HepG2 (cell line): ENCODE results near the gene C1QTNF5. TPM values are rescaled to one million over a fixed set of nuclear protein-coding genes. Genes with fewer than 3 reads are reported as not detected.

ENCODE experiments used
- ATAC-seq: fragments of 200-7000 bp; cut with Tn5 transposase; 3 replicates; pipeline ENCODE4 v1.9.1; 2020; ENCODE audit warnings: mild to moderate bottlenecking, moderate library complexity
- BruUV-seq: library from RNA; stranded (reverse); fragments of 400-500 nt; replicated peaks from 2 replicates; lab custom pipeline; 2021; lab: Mats Ljungman, UMichigan
- CTCF ChIA-PET: fragments of 300-600 bp; formaldehyde crosslinking; extraction: SDS; loops from one replicate; lab custom pipeline; 2021; ENCODE audit warnings: low total read pairs, inconsistent platforms, low intra/inter-chr PET ratio; lab: Yijun Ruan, JAX
- POLR2A ChIA-PET: fragments of 350-600 bp; sonication (Branson Sonifier 250); formaldehyde crosslinking; loops from one replicate; lab custom pipeline; 2020; ENCODE audit warnings: antibody characterized with exemption, inconsistent platforms; lab: Yijun Ruan, JAX
- DNase-seq: peaks from one replicate; pipeline ENCODE4 v3.0.0-alpha.2; 2015; ENCODE audit warnings: low spot score
- FAIRE-seq: peaks from 3 replicates; lab custom pipeline; 2011; peaks lifted over from hg19 to GRCh38; lab: Jason Lieb, UNC
- H2AFZ ChIP-seq: one replicate; pipeline ENCODE4 v1.6.1; 2011; ENCODE audit warnings: low read length, inconsistent platforms
- H3K27ac ChIP-seq: fragments of 300-600 bp; 3 replicates; pipeline ENCODE4 v1.8.0; 2011; ENCODE audit warnings: mixed run types, mild to moderate bottlenecking, mixed read lengths, low read length, inconsistent platforms; ENCODE audit not compliant: insufficient read depth; ENCODE audit errors: extremely low read length
- H3K27me3 ChIP-seq, 2 experiments: fragments of 200-600 bp in 1 of 2; 2 replicates in 1 of 2; 3 replicates in 1 of 2; pipeline versions ENCODE4 v1.6.0 to v1.8.0; 2011; ENCODE audit warnings: low read length in 2 of 2, mild to moderate bottlenecking in 2 of 2, moderate library complexity in 2 of 2, inconsistent platforms in 1 of 2; ENCODE audit not compliant: insufficient read depth in 2 of 2, control insufficient read depth in 1 of 2
- H3K36me3 ChIP-seq, 2 experiments: fragments of 200-600 bp in 1 of 2; replicated peaks in 1 of 2; 2 replicates in 1 of 2; 3 replicates in 1 of 2; pipeline versions ENCODE4 v1.5.1 to v1.8.0; 2011; ENCODE audit warnings: low read length in 2 of 2, inconsistent platforms in 1 of 2; ENCODE audit not compliant: insufficient read depth in 2 of 2, control insufficient read depth in 1 of 2
- H3K4me1 ChIP-seq: 2 replicates; pipeline ENCODE4 v1.5.1; 2012; ENCODE audit warnings: low read length, inconsistent platforms; ENCODE audit not compliant: insufficient read depth
- H3K4me2 ChIP-seq: 2 replicates; pipeline ENCODE4 v1.6.0; 2011; ENCODE audit warnings: low read depth, low read length, inconsistent platforms
- H3K4me3 ChIP-seq, 3 experiments: fragments of 200-600 bp in 1 of 3; sonication (generic), shearing (Covaris generic) in 1 of 3; replicated peaks in 1 of 3; 2 replicates each; pipeline ENCODE4 v1.5.1; 2011 to 2016; ENCODE audit warnings: low read length in 3 of 3, inconsistent platforms in 2 of 3, low read depth in 2 of 3, mild to moderate bottlenecking in 2 of 3, control low read depth in 1 of 3, mixed read lengths in 1 of 3; ENCODE audit not compliant: insufficient read depth in 1 of 3
- H3K79me2 ChIP-seq: one replicate; pipeline ENCODE4 v1.6.1; 2011; ENCODE audit warnings: low read length, inconsistent platforms; ENCODE audit not compliant: insufficient read depth
- H3K9ac ChIP-seq: 2 replicates; pipeline ENCODE4 v1.6.0; 2011; ENCODE audit warnings: mild to moderate bottlenecking, low read depth, low read length, inconsistent platforms; ENCODE audit not compliant: insufficient read depth
- H3K9me3 ChIP-seq: 2 replicates; pipeline ENCODE4 v1.5.1; 2012; ENCODE audit warnings: mild to moderate bottlenecking, low read length
- H4K20me1 ChIP-seq: 2 replicates; pipeline ENCODE4 v1.6.0; 2011; ENCODE audit warnings: inconsistent platforms, mild to moderate bottlenecking, low read length, moderate library complexity; ENCODE audit not compliant: insufficient read depth
- AGO2 ChIP-seq: fragments of 200-400 bp; formaldehyde crosslinking; optimal IDR thresholded peaks from 2 replicates; pipeline ENCODE3; 2017; ENCODE audit warnings: mild to moderate bottlenecking, low read depth, low read length, moderate library complexity
- ARID5B ChIP-seq: IDR thresholded peaks from 2 replicates; pipeline ENCODE4 v1.4.0; 2020; ENCODE audit warnings: mild to moderate bottlenecking, missing genetic modification reagents
- ARNT ChIP-seq: fragments of 450-650 bp; IDR thresholded peaks from 2 replicates; pipeline ENCODE4 v1.6.1; 2017
- ATF7-NPFF ChIP-seq: sonication (generic); formaldehyde crosslinking; IDR thresholded peaks from 2 replicates; pipeline ENCODE4 v1.8.1; 2023; ENCODE audit warnings: mild to moderate bottlenecking, low read depth, missing genetic modification reagents, moderate library complexity
- FOXA1 ChIP-seq, 2 experiments: fragments of 450-650 bp in 1 of 2; sonication (generic) in 1 of 2; formaldehyde crosslinking in 1 of 2; IDR thresholded peaks; 2 replicates each; pipeline versions ENCODE4 v1.4.0 to v1.6.1; 2016 to 2020; ENCODE audit warnings: missing genetic modification reagents in 1 of 2
- GABPB1 ChIP-seq: IDR thresholded peaks from 2 replicates; pipeline ENCODE4 v1.6.1; 2016; ENCODE audit warnings: mild to moderate bottlenecking, missing genetic modification reagents, moderate library complexity, missing compliant biosample characterization
- GATAD1 ChIP-seq: IDR thresholded peaks from 2 replicates; pipeline ENCODE4 v1.6.1; 2016; ENCODE audit warnings: missing genetic modification reagents, missing compliant biosample characterization
- GTF3A ChIP-seq: sonication (generic); formaldehyde crosslinking; conservative IDR thresholded peaks from 2 replicates; pipeline ENCODE4 v1.4.0; 2020; ENCODE audit warnings: mild to moderate bottlenecking, missing genetic modification reagents
- HDAC6 ChIP-seq: fragments of 200-600 bp; sonication (generic); IDR thresholded peaks from 2 replicates; pipeline ENCODE4 v1.7.0; 2017; ENCODE audit warnings: mild to moderate bottlenecking, antibody characterized with exemption, low read length, low read depth
- HNF4G ChIP-seq, 2 experiments: sonication (generic) in 1 of 2; formaldehyde crosslinking in 1 of 2; IDR thresholded peaks; 2 replicates each; pipeline versions ENCODE4 v1.4.0 to v1.6.1; 2011 to 2020; ENCODE audit warnings: borderline replicate concordance in 2 of 2, low read depth in 2 of 2, mild to moderate bottlenecking in 2 of 2, low read length in 1 of 2, missing genetic modification reagents in 1 of 2, moderate library complexity in 1 of 2
- IRF2 ChIP-seq: IDR thresholded peaks from 2 replicates; pipeline ENCODE4 v1.6.1; 2018; ENCODE audit warnings: missing genetic modification reagents, missing compliant biosample characterization
- KLF6 ChIP-seq: IDR thresholded peaks from 2 replicates; pipeline ENCODE4 v1.8.0; 2016; ENCODE audit warnings: missing biosample characterization, missing genetic modification reagents
- NPAS2 ChIP-seq: sonication (generic); formaldehyde crosslinking; IDR thresholded peaks from 2 replicates; pipeline ENCODE4 v1.8.0; 2022; ENCODE audit warnings: mild to moderate bottlenecking, missing genetic modification reagents, borderline replicate concordance
- RBM22 ChIP-seq: fragments of 200-400 bp; formaldehyde crosslinking; optimal IDR thresholded peaks from 2 replicates; pipeline ENCODE3; 2017; ENCODE audit warnings: mild to moderate bottlenecking, low read length, moderate library complexity
- SKI ChIP-seq: fragments of 450-650 bp; IDR thresholded peaks from one replicate; pipeline ENCODE4 v1.6.1; 2018; ENCODE audit warnings: mild to moderate bottlenecking; ENCODE audit not compliant: partially characterized antibody
- XRCC5 ChIP-seq: fragments of 200-400 bp; formaldehyde crosslinking; optimal IDR thresholded peaks from 2 replicates; pipeline ENCODE3; 2017; ENCODE audit warnings: mild to moderate bottlenecking, low read length
- ZNF572 ChIP-seq: sonication (generic); formaldehyde crosslinking; IDR thresholded peaks from 2 replicates; pipeline ENCODE4 v1.5.1; 2020; ENCODE audit warnings: mild to moderate bottlenecking, missing genetic modification reagents
- ZNF652 ChIP-seq: IDR thresholded peaks from 2 replicates; pipeline ENCODE4 v1.6.1; 2016; ENCODE audit warnings: low read depth, borderline replicate concordance
- ZNF83 ChIP-seq: sonication (generic); formaldehyde crosslinking; IDR thresholded peaks from 2 replicates; pipeline ENCODE4 v1.4.0; 2020; ENCODE audit warnings: missing genetic modification reagents, mild to moderate bottlenecking, borderline replicate concordance
- WGBS: methylation state at CpG from one replicate; pipeline ENCODE4 v1.1.6; 2017; ENCODE audit warnings: low lambda C conversion rate; 5-methylcytosine and 5-hydroxymethylcytosine counted together
- in situ Hi-C: cut with HindIII; loops from 2 replicates; pipeline ENCODE4 v1.10.0; 2017; ENCODE audit warnings: low pct_unique_long_range_greater_than_20kb; ENCODE audit not compliant: extremely low pct_ligation_motif_present
- intact Hi-C: fragments of 100-400 bp; cut with micrococcal nuclease; formaldehyde crosslinking; loops from one replicate; pipeline ENCODE4 v1.10.0; 2022; ENCODE audit not compliant: unreplicated experiment
- polyA plus RNA-seq, 8 experiments: library from polyadenylated mRNA; depleted of rRNA in 3 of 8; stranded (reverse) in 7 of 8; unstranded in 1 of 8; fragments of >200 nt; fragmentation: Illumina TruSeq in 4 of 8; extraction: Trizol in 4 of 8; gene quantifications; 2 replicates each; pipeline versions ENCODE4 v1.2.1 to v1.2.3, GENCODE V29; 2011 to 2016; ENCODE audit warnings: low read depth in 4 of 8, missing spikeins in 1 of 8, mixed read lengths in 1 of 8; ENCODE audit not compliant: insufficient read depth in 1 of 8
- total RNA-seq, 5 experiments: library from RNA; depleted of rRNA; stranded (reverse); fragments of >200 nt; fragmentation: Illumina TruSeq; extraction: Trizol; gene quantifications; 2 replicates each; pipeline ENCODE4 v1.2.3, GENCODE V29; 2016; ENCODE audit warnings: low read depth in 1 of 5

The C1QTNF5 gene
- total and polyA plus RNA-seq, 2 of the 13 experiments (the other 11 are each of a cell fraction or from before 2014, with no cell fraction given) = 0.86 to 1.2 TPM

- TF ChIP-seq HDAC6 = no peak
- TF ChIP-seq ZNF652 (CRISPR knock-in tag) = peak; percentile 93
- TF ChIP-seq ARID5B = peak; percentile 19; the same call in 1 of the 2 replicates
- TF ChIP-seq IRF2 (CRISPR knock-in tag) = no peak
- TF ChIP-seq SKI = peak; percentile 22
- no peak for TF ChIP-seq FOXA1 (IDR thresholded peaks at IDR 0.05)
- TF ChIP-seq FOXA1 (CRISPR knock-in tag; IDR thresholded peaks at IDR 0.05) = peak; percentile 35; the same call in 1 of the 2 replicates
Measured at GRCh38 chr11:119361056-119361787, 20.5 kb upstream of the C1QTNF5 start (continued).

DNA sequence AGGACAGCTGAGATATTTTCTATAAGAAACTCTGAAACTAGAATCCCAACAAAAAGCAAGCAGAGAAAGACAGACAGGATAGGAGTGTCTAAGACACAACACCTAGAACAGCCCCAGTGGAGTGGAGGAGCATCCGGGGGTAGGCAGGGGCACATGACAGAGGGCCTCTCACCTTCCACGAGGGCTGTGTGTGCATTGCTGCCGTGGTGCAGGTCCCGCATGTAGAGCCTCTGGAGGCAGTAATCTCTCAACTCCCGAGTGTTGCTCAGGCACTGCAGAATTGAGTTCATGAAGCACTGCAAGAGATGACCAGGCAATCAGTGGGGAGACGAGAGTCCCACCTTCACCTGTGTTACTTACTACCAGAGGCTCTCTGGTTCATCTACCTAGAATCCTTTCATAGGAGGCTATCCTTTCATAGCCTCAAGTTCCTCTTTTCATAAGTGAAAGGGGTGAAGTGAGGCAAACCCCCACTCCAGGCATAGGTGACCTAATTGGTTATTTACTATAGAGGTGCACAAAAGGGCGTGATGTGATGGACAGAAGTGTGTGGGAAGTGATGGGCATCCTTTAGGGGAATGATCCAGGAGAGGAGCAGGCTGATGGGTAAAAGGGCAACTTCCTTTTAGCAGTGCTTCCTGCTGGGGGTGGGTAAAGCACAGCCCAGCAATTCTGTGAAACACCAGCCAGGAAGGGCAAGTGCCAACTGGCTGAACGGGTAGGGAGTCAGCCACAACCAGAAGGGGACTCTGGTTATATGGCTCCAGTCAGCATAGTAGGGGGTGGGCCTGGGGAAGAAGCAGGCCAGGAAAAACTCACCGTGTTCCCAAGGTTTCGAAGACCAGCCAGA lies 18.9 kb upstream of the C1QTNF5 start:
- Histone ChIP-seq H3K4me2 (no peak overlapping the region), H3K27ac (no peak overlapping the region), H3K4me3 (no peak overlapping the region), H3K9ac (no peak overlapping the region), H4K20me1 (no peaks in the 10 kb centered on the region; the same call in 1 of the 2 replicates), H3K36me3 (peaks cover 7 to 31% of the 10 kb centered on the region in 2 experiments; a peak in 4 of 5 replicates), H3K27me3 (no peaks in the 10 kb centered on the region), H3K9me3 (no peaks in the 10 kb centered on the region), H2AFZ (no peak overlapping the region), H3K79me2 (peaks cover 3% of the 10 kb centered on the region)
- FAIRE-seq (no peak), ATAC-seq (no peak)
- ChIA-PET POLR2A (interaction anchor here (1.8 kb wide), 1 partner anchor 11 kb away, joined by 12 read pairs; no protein-coding TSS in a partner anchor), CTCF (no interaction called here)
- in situ Hi-C loops (no loop called here), intact Hi-C loops (no loop called here)
- 96% methylated on average over 6 of the region's 10 CpGs for WGBS
- TF ChIP-seq NPAS2 (no peak), ARNT (no peak), XRCC5 (no peak), AGO2 (no peak), KLF6 (no peak), ATF7-NPFF (no peak), GABPB1 (CRISPR knock-in tag) (no peak), GTF3A (no peak), ZNF83 (CRISPR knock-in tag) (no peak), GATAD1 (CRISPR knock-in tag) (no peak), HNF4G (IDR thresholded peaks at IDR 0.05; ENCODE audit: borderline replicate concordance, low read depth, low read length) (no peak), HNF4G (CRISPR knock-in tag; IDR thresholded peaks at IDR 0.05; ENCODE audit: borderline replicate concordance, low read depth) (no peak), RBM22 (no peak), ZNF572 (CRISPR knock-in tag) (no peak)
- TF ChIP-seq, all 625 proteins: peak for 0
- no peak for DNase-seq
- peaks cover 57% of the 10 kb centered on the region for H3K4me1 ChIP-seq
- no TSS peak for BruUV-seq
